Measurements from ENCODE around the gene ABCB4.

The ABCB4 gene

DNA sequence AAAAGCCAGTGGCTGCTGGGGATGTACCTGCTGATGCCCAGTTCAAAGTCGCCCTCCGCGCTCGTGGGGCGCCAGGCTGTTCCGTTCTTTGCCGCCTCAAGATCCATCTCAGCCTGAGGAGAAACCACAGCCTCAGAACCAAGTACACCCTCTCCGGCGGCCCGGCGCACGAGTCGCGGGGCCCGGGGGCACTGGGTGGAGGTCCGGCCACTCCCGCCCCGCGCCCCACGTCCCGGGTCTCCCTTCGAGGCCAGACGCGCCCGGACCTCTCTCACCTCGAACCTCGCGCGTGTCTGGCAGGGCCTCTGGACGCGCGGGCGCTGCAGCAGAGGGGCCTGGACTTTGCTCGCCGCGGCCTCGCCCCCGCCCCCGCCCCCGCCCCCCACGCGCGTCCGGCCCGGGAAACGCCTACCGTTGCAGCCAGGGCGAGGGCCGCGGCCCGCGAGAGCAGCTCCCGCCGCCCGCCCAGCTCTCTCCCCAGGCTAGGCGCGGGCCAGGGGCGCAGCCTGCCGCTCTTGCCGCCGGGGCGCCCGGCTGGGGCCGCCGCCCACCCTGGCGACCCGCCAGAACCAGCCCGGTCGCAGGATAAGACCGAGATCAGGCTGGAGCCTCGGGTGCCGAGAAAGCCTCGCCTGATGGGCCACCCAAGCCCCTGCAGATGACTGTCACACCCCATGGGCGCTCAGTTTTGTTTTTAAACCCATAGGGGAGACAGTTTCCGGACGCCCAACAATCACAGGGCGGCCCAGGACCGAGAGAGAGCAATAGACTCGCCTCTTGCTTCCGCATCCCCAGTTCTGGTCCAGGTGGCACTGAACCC lies at the start of gene ABCB4:
Gene ABCB4, minus strand, starts transcription at position 322 of the 820 bp plus-strand sequence. Its CDS starts 215 bp downstream, at position 107.
- no peak for DNase-seq

DNA sequence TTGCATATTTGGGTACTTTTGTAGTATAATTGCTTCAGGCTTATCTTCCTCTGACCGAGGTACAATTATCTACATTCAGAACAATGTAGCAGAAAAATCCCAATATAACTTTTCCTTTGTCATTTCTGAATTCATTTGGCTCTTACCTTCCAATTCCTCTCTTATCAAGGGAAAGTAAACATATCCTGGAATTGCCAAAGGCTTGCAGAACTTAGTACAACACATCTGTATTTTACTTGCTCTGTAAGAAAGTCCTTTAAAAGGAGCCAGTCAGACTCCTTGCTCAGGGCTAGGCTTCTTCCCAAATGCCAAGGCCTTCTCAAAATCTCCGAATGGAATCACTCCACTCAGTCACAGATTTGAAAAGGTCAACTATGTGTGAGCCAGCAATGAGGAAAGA lies 43.3 kb upstream of the ABCB4 start:
- DNase-seq, result no peak

DNA sequence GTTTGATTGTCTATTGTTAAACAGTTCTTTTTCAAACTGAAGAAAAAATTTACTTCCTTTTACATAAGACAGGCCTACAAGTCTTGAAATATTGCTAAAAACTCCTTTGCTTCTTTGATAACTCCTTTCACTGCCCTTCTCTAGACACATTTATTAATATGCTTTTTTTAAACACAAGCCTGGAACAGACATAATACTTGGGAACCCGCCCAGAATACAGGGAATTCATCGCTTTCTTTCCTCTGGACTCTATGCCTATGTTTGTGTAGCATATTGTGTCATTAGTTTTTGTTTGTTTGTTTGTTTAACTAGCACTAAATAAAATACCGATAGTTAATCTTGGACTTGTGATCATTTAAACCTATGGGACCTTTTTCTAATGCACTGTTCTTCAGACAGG lies 42.4 kb upstream of the ABCB4 start:
- no peak for DNase-seq

DNA sequence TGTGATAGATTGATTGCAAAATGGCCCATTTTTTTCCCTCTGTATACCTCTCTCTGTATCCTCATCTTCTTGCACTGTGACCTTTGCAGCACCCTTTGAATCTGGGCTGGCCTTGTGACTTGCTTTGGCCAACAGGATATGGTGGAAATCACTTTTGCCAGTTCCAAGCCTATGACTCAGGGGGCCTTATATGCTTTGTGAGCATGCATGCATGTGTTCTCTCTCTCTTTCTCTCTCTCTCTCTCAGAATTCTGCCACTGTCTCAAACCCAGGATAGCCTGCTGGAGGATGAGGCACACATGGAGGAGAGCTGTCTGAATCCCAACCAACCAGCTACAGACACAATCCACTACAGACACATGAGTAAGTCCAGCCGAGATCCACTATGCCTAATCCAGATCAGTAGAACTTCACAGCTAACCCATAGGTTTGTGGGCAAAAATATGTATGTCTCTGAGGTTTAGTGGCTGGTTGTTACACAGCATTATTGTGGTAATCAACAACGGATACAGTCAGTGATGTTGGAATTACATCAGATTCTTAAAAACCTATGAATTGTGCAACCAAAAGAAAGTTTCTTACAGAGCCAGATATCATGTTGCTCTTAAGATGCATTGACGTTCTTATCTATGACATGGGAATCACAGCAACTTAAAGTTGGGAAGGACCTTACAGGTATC lies 41.8 kb upstream of the ABCB4 start:
- DNase-seq, result no peak

DNA sequence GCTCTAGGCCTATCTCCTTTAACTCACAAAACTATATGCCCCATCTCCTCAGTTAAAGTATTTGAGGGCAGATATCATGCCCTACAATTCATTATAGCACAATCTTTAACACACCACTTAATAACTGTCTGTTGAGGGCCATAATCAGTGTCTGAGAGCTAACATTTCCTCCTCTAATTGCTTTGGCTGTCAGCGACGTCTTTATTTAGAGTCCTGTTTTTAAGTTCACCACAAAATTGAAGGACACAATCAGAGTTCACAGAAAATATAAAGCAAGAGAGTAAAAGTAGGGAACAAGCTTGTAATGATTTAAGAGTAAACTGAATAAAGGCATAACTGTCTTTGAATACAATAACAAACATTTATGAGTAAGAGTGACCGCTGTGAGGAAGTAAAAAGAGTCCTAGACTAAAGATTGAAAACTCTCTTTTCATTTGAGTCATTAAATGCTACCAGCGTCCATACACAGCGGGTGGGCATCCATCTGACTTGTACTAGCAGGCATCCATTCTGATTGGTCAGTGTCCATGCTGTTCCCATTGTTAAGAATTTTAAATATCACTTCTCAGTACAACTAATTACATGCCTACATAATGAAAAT lies 38.4 kb upstream of the ABCB4 start:
- DNase-seq, result no peak

DNA sequence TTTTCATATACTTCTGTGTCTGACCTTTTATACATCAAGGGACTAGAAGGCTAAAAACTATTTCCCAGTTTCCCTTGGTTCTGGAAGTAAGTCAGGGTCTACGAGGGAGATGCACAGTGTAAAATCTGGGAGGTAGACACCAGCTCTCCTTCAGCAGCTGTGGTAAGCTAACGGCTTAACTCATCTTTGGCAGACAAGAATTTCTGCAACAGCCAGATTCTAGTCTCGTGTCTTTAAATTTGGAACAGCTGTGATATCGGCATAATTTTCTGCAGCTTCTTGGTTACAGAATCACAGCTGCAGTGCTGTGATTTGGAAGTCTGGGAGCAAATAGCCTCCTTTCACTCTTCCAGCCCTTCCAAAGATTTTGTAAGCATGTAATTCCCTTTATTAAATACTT lies 37.4 kb upstream of the ABCB4 start:
- no peak for DNase-seq

DNA sequence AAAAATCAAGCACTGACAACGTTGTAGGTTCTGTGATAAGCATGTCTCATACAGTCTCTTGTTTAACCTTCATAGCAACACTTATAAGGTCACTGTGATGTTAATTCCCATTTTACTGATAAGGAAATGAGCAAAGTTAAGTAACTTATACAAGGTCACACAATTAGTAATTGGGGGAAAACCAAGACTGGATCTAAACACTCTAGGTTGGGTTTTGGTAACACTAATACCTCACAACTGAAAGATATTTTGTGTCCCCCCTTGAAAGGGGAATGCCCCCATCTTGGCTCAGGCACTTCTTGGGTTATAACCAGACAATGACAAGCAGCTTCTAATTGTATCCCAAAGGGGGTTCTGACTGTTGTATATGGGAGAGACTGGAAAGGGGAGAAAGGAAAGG lies 36.0 kb upstream of the ABCB4 start:
- no peak for DNase-seq

DNA sequence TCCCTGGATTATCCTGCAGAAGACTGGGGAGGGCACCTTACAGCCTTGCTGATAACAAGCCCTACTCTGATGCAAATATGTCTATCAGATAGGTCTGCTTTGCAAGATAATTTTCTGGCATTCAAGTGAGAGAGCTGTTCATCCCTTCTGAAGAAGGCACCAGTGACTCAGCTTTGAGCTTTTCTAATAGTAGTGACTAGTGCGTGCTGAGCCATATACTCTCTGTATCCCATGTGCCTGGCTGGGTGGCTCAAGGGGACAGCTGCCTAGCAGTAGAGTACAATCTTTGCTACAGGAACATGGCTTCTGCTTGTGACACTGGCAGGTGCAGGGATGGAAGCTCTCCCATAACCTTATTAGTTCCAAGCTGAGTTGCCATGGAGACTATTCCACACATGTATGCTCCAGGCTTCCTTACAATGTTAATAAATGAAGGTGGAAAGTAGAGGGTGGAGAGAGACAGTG lies 35.0 kb upstream of the ABCB4 start:
- no peak for DNase-seq

DNA sequence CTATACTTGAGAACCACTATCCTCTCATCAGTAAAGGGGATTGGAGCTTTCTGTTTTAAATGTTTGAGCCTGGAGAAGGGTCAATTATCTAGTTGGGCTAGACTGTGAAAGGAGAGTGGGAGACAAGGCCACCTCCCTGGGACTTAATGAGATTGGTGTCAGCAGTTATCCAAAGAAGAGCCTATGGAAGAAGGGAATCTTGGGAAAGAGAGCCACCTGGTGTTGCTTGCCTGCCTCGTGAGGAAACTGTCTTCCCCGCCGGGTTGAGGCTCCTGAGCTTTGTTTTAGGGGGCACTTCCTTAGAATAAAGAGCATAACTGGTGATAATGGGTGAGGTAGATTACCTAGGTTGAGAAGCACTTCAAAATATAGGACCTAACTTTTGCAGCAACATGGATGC lies 32.0 kb upstream of the ABCB4 start:
- no peak for DNase-seq

DNA sequence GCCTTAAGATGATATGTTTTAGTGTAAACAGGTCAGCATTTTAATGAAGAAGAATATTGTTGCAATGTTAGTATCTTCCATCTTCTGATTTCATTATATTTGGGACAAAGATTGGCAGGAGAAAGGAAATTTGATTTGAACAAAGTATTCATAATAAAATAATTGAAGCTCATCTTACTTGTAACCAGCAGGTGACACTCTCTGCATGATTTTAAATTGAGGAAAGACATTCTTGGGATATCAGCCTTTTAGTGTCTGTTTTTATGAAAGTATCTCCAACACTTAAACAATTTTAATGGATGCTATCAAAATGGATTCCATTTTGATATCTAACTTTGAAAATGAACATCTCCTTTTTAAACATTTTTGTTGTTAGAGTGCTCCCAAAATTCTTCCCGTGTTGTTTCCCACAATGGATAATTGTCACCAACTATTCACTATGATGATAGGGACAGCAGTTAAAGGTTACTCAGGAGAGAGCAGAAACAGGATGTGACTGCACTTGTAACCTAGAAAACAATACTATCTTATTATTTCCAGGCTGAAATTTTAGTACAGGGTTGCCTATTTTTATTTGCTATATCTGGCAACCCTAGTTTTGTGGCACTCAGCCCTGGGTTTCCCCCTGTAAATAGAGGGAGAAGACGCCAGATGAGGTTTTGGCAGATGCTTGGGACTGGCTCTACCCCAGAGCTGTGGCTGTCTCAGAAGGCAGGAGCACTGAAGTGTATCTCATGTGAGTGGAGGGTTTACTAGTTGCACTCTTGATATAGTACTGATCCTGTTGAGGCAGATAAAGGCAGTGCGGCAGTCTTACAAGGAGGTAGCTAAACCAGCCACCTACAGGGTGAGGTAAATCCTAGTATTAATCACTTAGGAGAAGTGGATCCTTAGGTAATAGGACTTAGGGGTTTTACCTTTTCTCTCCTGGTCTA lies 31.0 kb upstream of the ABCB4 start:
- DNase-seq, result no peak

DNA sequence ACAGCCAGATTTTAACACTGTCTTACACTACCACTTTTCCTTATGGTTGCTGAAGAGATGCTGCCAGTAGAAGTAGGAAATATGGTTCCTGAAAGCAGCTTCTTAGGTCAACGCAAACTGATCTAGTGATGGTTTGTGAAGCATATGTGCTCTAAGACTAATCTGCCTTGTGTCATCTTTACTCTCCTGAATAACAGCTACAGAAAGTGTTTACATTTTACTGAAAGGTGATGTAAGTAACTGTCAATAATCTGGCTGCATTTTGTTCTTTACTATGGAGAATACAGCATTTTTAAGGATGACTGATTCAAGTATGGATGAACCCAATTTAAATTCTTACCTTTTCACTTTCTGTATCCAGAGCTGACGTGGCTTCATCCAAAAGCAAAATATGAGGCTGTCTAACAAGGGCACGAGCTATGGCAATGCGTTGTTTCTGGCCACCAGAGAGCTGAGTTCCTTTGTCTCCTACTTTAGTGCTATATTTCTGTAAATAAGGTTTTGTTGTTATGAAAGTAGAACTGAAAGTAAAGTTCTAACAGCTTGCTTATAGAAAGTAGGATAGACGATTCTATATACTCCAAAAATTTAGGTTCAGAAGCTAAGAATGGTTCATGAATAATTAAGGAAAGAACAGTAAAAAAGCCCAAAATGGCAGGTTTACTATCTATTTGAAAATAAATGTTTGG lies 30.2 kb upstream of the ABCB4 start:
- no peak for DNase-seq

DNA sequence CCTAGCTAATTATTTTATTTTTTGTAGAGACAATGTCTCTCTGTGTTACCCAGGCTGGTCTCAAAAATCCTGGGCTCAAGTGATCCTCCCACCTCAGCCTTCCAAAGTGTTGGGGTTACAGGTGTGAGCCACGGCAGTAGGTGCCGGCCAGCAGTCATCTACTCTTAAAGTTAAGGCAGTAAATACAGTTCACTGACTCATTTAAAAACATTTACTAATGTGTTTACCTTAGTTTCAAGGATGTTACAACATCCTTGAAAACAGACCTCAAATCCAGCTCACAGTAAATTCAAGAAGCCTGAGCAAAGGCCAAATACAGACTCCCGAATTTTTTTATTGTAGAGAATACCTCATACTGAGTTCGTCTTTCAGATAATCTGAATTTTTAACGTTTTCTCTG lies 29.6 kb upstream of the ABCB4 start:
- no peak for DNase-seq

DNA sequence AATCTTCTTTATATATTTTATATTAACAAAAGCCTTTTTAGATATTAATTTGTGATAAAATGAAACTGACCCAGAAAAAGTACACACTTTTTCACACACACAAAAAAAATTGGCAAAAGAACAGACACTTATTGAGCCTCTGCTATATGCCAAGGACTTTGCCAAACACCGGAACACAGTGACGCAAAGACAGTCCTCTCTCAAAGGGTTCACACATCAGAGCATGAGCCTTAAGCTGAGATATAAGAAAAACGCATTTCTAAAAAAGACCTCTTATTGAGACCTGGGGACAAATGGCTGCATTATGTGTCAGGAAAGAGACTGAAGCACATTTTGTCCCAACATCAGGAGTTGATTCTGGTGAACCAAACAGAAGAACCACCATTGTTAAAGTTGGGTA lies 24.0 kb upstream of the ABCB4 start:
- no peak for DNase-seq

DNA sequence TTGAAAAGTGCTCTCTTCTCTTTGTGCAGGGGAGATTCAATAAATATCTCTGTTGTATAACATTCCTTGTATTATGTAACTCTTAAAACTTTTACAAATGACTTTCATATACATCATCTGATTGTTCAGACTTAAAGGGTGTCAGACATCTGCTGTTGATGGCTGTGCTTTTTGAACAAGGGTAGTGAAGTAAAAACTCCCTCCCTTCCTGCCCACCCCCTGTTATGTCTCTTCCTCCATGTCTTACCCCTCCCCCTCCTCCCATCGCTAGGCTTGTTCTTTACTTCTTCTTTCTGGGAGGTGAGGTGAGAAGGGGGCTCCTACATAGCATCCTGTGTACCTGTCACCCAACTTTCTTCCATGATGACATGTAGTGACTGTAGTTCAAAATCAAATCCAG lies 23.4 kb upstream of the ABCB4 start:
- DNase-seq, result no peak

DNA sequence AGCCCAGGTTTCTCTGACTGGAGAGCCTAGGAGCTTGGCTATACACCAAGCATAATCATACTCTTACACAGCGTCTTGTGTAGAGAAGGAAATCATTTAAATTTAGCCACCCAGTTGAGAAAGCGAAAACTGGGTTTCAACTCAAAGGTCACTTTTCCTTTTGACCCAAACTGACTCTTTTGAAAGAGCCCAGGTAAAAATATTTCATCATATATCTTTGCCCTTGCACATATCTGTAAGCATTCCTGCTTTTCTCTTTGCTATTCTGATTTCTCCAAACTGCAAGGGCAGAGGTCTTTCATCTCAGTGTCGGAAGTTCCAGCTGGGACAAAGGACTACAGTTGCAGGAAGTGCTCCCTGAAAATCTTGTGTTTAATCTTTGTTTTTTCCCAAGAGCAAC lies 22.0 kb upstream of the ABCB4 start:
- no peak for DNase-seq

DNA sequence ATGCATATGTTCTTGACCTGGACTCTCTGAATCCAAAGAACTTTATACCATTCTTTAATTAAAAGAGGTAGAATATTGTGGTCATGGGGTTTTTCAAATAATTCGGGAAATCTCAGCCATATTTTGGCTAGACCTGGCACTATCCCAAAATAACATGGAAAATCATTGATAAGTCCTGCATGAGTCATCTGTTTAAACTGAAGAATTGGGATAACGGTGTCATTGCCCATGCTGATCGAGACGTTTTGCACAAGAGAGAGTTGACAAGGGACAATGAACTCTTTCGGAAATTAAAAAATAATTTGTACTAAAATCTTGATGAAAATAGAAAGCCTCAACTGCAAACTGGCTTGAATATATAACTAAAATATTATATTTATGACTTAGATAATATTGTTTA lies 19.9 kb upstream of the ABCB4 start:
- no peak for DNase-seq

DNA sequence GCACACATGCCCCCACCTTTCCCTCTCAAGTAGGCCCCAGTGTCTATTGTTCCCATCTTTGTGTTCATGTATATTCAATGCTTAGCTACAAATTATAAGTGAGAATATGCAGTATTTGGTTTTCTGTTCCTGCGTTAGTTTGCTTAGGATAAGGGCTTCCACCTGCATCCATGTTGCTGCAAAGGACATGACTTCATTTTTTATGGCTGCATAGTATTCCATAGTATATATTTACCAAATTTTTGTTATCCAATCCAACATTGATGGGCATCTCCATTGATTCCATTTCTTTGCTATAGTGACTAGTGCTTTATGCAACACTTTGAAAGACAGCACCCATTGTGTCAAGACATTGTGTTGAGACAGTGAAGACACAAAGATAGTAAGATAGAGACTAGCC lies 19.0 kb upstream of the ABCB4 start:
- DNase-seq, result no peak

DNA sequence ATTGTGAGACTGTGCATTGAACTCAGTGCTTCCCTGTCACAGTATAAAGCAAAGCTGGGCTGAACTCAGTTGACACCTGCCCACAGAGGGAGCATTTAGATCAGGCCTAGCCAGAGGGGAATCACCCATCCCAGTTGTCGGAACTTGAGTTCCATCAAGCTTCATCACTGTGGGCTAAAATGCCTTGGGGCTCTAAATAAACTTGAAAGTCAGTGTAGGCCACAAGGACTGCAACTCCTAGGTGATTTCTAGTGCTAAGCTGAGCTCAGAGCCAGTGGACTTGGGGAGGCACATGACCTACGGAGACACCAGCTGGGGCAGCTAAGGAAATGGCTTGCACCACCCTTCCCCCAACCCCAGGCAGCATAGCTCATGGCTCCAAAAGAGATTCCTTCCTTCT lies 7.7 kb upstream of the ABCB4 start:
- no peak for DNase-seq

DNA sequence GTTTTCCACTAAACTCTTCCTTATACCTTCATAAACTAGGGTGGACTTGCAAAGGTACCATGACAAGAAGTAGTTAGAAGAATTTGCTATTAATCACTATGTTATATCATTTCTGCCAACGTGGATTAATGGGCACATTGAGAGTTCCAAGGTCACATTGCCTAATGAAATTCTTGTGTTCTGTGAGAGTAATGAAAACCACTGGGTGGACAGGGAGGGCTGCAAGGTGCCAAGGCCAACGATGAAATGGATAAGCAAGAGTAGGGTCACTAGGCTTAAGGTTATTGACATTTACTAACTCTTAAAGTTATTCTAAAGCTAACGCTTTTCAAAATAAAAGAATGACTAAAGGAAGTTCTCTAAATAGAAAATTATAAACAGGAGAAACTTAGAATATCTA lies 6.6 kb upstream of the ABCB4 start:
- DNase-seq, result no peak

DNA sequence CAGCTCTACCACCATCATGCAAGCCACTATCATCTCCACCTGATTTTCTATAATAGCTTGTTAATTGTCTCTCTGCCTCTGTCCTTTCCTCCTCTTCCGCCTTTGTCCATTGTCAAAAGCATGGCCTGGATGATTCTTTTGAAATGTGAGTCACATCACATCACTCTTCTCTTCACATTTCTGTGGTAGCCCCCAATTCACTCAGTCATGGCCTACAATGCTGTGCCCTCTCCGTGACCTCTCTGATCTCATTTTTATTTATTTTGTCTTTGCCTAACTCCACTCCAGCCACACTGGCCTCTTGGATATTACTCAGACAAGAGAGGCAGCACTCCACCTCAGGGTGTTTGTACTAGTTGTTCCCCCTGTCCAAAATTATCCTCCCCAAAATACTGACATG lies 4.9 kb upstream of the ABCB4 start:
- DNase-seq, result no peak

DNA sequence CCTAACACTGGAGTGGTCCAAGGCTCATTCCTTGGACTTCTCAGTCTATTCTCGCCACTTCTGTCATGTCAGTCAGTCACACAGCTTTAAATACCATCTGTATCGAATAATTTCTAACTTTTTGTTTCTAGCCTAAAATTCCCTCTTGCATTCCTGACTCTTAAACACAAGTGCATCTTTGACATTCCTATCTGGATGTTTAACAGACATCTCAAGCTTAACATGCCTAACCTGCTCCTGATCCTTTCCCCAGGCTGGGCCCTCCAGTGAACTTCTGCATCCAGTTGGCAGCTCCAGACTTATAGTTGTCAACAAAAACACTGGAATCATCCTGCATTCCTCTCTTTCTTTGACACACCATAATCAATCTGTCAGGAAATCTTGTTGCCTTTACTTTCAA lies 4.5 kb upstream of the ABCB4 start:
- DNase-seq, result no peak

DNA sequence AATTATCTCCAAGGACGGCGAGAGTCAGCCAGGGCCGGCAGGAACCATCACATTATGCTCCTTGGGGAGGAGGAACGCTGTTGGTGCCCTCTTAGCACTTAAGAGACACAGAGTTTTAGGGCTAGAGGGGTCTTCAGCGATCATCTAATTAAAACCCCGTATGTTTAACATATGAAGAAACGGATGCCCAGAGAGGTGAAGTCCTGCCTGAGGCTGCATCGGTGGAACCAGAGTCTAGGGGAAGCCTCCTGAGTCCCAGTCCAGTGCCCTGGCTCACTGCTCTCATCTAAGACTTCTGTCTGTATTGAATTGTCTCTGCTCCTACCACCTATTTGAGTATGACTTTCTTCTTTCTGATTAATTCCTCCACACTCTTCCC lies 688 bp upstream of the ABCB4 start:
- no peak for DNase-seq
